Loucy (cell line): ENCODE data around the gene ZNF91.

Experiments used
- H2AFZ ChIP-seq: fragments of 200-600 bp; sonication (generic); 2 replicates; pipeline ENCODE4 v1.6.0; 2016; ENCODE audit warnings: antibody characterized with exemption, mild to moderate bottlenecking, low read length, moderate library complexity
- H3F3A ChIP-seq: fragments of 200-600 bp; 2 replicates; pipeline ENCODE4 v1.6.0; 2016; ENCODE audit warnings: antibody characterized with exemption, low read depth, mild to moderate bottlenecking
- H3K27me3 ChIP-seq: fragments of 200-600 bp; sonication (generic); 2 replicates; pipeline ENCODE4 v1.6.1; 2014; ENCODE audit warnings: low read length, mild to moderate bottlenecking; ENCODE audit not compliant: insufficient read depth, poor library complexity, severe bottlenecking
- H3K36me3 ChIP-seq: fragments of 200-600 bp; sonication (generic); 2 replicates; pipeline ENCODE4 v1.6.1; 2016; ENCODE audit warnings: low read length; ENCODE audit not compliant: insufficient read depth
- H3K4me1 ChIP-seq: fragments of 200-600 bp; sonication (generic); 2 replicates; pipeline ENCODE4 v1.5.1; 2014; ENCODE audit warnings: low read length, mild to moderate bottlenecking; ENCODE audit not compliant: insufficient read depth, poor library complexity, severe bottlenecking
- H3K4me2 ChIP-seq: fragments of 200-600 bp; sonication (generic); 2 replicates; pipeline ENCODE4 v1.6.0; 2014; ENCODE audit warnings: antibody characterized with exemption, low read length, low read depth, mild to moderate bottlenecking; ENCODE audit not compliant: poor library complexity, severe bottlenecking
- H3K4me3 ChIP-seq: fragments of 200-600 bp; sonication (generic); 2 replicates; pipeline ENCODE4 v1.5.1; 2014; ENCODE audit warnings: low read length, mild to moderate bottlenecking, mixed read lengths; ENCODE audit not compliant: poor library complexity, severe bottlenecking
- H3K79me2 ChIP-seq: fragments of 200-600 bp; sonication (generic); 2 replicates; pipeline ENCODE4 v1.6.1; 2014; ENCODE audit warnings: low read length; ENCODE audit not compliant: insufficient read depth
- H3K9ac ChIP-seq: fragments of 200-600 bp; sonication (generic); 2 replicates; pipeline ENCODE4 v1.6.0; 2014; ENCODE audit warnings: mild to moderate bottlenecking, low read depth, low read length, moderate library complexity; ENCODE audit not compliant: poor library complexity, severe bottlenecking
- H3K9me2 ChIP-seq: fragments of 200-600 bp; sonication (generic); replicated peaks from 2 replicates; pipeline ENCODE4 v1.6.1; 2016; ENCODE audit warnings: low read depth, low read length, mixed read lengths
- H3K9me3 ChIP-seq: fragments of 200-600 bp; sonication (generic); 2 replicates; pipeline ENCODE4 v1.6.1; 2014; ENCODE audit warnings: mild to moderate bottlenecking, antibody characterized with exemption, low read length, low read depth; ENCODE audit not compliant: insufficient read depth
- H4K20me1 ChIP-seq: fragments of 200-600 bp; sonication (generic); 2 replicates; pipeline ENCODE4 v1.6.0; 2014; ENCODE audit warnings: antibody characterized with exemption, low read length, mild to moderate bottlenecking; ENCODE audit not compliant: insufficient read depth, poor library complexity, severe bottlenecking
- EZH2phosphoT487 ChIP-seq: fragments of 200-600 bp; IDR thresholded peaks from 2 replicates; pipeline ENCODE4 v1.6.1; 2018; ENCODE audit warnings: antibody characterized with exemption, mild to moderate bottlenecking, moderate library complexity, borderline replicate concordance
- TF ChIP-seq, protein P1 (sequence below): fragments of 200-600 bp; sonication (generic); conservative IDR thresholded peaks from 2 replicates; pipeline ENCODE4 v1.5.1; 2014; ENCODE audit warnings: mild to moderate bottlenecking, antibody characterized with exemption, low read length

Gene ZNF91

DNA sequence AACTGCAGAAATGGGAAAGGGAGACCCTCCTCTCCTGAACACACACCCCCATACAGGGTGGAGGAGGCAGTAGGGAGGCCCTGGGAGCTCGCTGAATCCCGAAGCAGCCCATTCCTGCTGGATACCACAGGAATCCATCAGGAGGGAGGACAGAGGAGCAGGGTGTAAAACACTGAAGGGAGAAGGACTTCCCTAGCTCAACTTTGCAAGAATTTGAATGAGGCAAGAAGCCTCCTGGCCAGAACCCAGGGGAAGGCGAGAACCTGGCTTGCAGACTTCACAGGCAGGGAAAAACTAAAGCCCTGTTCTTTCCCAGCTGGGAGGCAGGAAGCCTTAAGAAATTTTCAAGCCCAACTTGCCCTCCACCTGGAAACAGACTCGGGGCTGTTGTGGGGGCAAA, 43.5 kb downstream of the ZNF91 start:
- TF ChIP-seq EZH2phosphoT487 = no peak
- TF ChIP-seq, protein P1, sequence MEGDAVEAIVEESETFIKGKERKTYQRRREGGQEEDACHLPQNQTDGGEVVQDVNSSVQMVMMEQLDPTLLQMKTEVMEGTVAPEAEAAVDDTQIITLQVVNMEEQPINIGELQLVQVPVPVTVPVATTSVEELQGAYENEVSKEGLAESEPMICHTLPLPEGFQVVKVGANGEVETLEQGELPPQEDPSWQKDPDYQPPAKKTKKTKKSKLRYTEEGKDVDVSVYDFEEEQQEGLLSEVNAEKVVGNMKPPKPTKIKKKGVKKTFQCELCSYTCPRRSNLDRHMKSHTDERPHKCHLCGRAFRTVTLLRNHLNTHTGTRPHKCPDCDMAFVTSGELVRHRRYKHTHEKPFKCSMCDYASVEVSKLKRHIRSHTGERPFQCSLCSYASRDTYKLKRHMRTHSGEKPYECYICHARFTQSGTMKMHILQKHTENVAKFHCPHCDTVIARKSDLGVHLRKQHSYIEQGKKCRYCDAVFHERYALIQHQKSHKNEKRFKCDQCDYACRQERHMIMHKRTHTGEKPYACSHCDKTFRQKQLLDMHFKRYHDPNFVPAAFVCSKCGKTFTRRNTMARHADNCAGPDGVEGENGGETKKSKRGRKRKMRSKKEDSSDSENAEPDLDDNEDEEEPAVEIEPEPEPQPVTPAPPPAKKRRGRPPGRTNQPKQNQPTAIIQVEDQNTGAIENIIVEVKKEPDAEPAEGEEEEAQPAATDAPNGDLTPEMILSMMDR = no peak

DNA sequence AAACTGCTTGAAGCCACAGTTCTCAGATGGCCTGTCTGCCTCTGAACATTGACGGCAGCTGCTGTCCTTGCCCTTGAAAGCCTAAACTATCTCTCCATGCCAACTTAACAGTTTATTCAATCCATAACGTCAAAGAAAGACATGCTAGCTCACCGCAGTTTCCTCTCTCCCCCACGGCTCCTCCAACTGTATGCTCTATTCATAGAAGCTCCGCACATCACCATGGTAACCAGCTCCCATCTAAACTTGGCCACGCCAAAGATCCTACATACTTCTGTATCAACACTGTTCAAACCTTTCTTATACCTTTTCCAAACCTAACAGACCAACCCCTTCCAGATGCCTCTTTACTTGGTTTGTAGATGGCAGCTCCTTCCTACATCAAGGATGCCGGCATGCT, 48.6 kb downstream of the ZNF91 start:
- no peak for TF ChIP-seq EZH2phosphoT487
- TF ChIP-seq, protein P1 = no peak
- Histone ChIP-seq H3K36me3 (peaks cover 21% of the 10 kb centered on the region; the same call in 1 of the 2 replicates), H3K79me2 (peaks cover 15% of the 10 kb centered on the region; the same call in 1 of the 2 replicates)

More for the DNA sequence above, 43.5 kb downstream of the ZNF91 start:
- Histone ChIP-seq H3K9me3 (peaks cover 54% of the 10 kb centered on the region), H2AFZ (no peak overlapping the region), H4K20me1 (no peaks in the 10 kb centered on the region), H3K4me3 (no peak overlapping the region), H3K4me2 (no peak overlapping the region), H3K36me3 (peaks cover 9% of the 10 kb centered on the region; the same call in 1 of the 2 replicates), H3K4me1 (no peaks in the 10 kb centered on the region), H3F3A (no peaks in the 10 kb centered on the region), H3K27me3 (no peaks in the 10 kb centered on the region), H3K9ac (no peak overlapping the region), H3K9me2 (no peaks in the 10 kb centered on the region), H3K79me2 (peaks cover 22% of the 10 kb centered on the region; the same call in 1 of the 2 replicates)

DNA sequence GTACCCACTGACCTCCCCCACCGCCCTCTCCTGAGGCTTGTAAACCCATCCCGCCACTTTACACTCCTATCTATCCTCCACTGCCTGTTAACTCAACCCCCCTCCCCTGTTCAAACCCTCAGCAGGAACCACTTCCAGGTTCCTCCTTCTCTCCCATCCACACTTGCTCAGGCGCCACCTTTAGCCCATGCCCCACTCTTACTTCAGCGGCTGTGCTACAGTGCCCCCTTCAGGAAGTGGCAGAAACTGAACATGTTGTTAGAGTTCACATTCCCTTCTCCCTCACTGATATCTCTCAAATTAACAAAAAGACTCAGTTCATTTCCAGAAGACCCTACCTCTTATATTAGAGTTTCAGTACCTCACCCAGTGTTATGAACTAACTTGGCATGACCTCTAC, 49.4 kb downstream of the ZNF91 start:
- Histone ChIP-seq H2AFZ (no peak overlapping the region), H3K9me3 (peaks cover 21% of the 10 kb centered on the region; the same call in 1 of the 2 replicates), H3K36me3 (peaks cover 18% of the 10 kb centered on the region; the same call in 1 of the 2 replicates), H3K9me2 (no peaks in the 10 kb centered on the region), H3K9ac (no peak overlapping the region), H3F3A (no peaks in the 10 kb centered on the region), H3K79me2 (peaks cover 15% of the 10 kb centered on the region; the same call in 1 of the 2 replicates), H4K20me1 (no peaks in the 10 kb centered on the region), H3K4me3 (no peak overlapping the region), H3K4me2 (no peak overlapping the region), H3K27me3 (no peaks in the 10 kb centered on the region), H3K4me1 (no peaks in the 10 kb centered on the region)
- no peak for TF ChIP-seq EZH2phosphoT487
- TF ChIP-seq, protein P1 = peak; percentile 26

More for the DNA sequence above, 48.6 kb downstream of the ZNF91 start:
- Histone ChIP-seq H3K9me3 (peaks cover 26% of the 10 kb centered on the region; the same call in 1 of the 2 replicates), H3F3A (no peaks in the 10 kb centered on the region), H3K4me1 (no peaks in the 10 kb centered on the region), H3K9ac (no peak overlapping the region), H2AFZ (no peak overlapping the region), H3K4me3 (no peak overlapping the region), H4K20me1 (no peaks in the 10 kb centered on the region), H3K4me2 (no peak overlapping the region), H3K27me3 (no peaks in the 10 kb centered on the region), H3K9me2 (no peaks in the 10 kb centered on the region)
